Thyroid gland (tissue), 4 donors: Measurements from ENCODE around the gene CHST9.

ENCODE experiments used
- CTCF ChIP-seq, 6 experiments: fragments of 200-600 bp in 3 of 6; fragments of 450-650 bp in 3 of 6; sonication (generic) in 3 of 6; IDR thresholded peaks; one replicate each; pipeline ENCODE4 v1.5.1; 2016 to 2019; ENCODE audit warnings: antibody characterized with exemption in 6 of 6, mild to moderate bottlenecking in 2 of 6, inconsistent platforms in 1 of 6, moderate library complexity in 1 of 6
- POLR2A ChIP-seq, 2 donors: fragments of 450-650 bp; IDR thresholded peaks; one replicate each; pipeline ENCODE4 v1.6.1; 2017; ENCODE audit warnings: antibody characterized with exemption in 2 of 2, mild to moderate bottlenecking in 2 of 2, moderate library complexity in 1 of 2

- TF ChIP-seq CTCF (IDR thresholded peaks at IDR 0.05) = no peak
- no peak for TF ChIP-seq POLR2A (IDR thresholded peaks at IDR 0.05)
Observed at GRCh38 chr18:26869640-26870039, 315.5 kb downstream of the CHST9 start.
